ENCODE results near the gene PRKG1.

DNA sequence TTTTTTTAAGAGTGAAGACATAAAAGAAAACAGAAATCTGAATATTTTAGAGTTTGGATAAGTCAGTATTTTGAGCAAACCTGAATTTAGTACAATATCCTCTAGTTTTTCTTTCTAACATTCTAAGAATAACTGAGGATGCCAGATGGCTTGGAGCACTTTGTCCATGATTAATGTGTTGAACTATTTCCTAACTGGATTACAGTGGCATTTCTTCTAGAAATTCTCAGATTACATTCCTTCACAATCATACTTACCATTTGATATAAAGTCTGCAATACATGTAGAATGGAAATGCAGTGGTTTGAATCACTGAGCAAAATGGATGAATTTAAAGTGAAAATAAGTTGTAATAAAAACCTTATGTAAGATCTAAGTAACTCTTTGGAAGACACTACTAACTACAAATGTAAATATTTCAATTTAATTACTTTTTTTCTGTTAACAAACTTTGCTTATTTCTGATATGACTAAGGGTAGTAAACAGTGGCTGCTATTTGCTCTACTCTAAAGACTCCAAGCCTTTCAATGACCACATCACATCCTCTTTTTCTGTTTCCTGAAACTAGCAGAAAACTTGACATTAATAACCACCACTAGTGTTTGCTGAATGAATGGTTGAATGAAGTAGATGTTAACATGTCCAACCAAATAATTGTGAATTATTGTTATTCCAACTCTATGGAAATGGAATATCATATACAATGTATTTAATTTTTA lies 102.8 kb downstream of the PRKG1 start:
- TF ChIP-seq, protein P1, sequence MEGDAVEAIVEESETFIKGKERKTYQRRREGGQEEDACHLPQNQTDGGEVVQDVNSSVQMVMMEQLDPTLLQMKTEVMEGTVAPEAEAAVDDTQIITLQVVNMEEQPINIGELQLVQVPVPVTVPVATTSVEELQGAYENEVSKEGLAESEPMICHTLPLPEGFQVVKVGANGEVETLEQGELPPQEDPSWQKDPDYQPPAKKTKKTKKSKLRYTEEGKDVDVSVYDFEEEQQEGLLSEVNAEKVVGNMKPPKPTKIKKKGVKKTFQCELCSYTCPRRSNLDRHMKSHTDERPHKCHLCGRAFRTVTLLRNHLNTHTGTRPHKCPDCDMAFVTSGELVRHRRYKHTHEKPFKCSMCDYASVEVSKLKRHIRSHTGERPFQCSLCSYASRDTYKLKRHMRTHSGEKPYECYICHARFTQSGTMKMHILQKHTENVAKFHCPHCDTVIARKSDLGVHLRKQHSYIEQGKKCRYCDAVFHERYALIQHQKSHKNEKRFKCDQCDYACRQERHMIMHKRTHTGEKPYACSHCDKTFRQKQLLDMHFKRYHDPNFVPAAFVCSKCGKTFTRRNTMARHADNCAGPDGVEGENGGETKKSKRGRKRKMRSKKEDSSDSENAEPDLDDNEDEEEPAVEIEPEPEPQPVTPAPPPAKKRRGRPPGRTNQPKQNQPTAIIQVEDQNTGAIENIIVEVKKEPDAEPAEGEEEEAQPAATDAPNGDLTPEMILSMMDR (IDR thresholded peaks at IDR 0.05): no peak
- TF ChIP-seq POLR2A (IDR thresholded peaks at IDR 0.05): no peak
